ENCODE data around the gene FAM90A1.
"Not testable (repeated sequence)": the region's sequence is repeated elsewhere in the genome, so short reads cannot be mapped to it uniquely, and the experiment has no call there.

DNA sequence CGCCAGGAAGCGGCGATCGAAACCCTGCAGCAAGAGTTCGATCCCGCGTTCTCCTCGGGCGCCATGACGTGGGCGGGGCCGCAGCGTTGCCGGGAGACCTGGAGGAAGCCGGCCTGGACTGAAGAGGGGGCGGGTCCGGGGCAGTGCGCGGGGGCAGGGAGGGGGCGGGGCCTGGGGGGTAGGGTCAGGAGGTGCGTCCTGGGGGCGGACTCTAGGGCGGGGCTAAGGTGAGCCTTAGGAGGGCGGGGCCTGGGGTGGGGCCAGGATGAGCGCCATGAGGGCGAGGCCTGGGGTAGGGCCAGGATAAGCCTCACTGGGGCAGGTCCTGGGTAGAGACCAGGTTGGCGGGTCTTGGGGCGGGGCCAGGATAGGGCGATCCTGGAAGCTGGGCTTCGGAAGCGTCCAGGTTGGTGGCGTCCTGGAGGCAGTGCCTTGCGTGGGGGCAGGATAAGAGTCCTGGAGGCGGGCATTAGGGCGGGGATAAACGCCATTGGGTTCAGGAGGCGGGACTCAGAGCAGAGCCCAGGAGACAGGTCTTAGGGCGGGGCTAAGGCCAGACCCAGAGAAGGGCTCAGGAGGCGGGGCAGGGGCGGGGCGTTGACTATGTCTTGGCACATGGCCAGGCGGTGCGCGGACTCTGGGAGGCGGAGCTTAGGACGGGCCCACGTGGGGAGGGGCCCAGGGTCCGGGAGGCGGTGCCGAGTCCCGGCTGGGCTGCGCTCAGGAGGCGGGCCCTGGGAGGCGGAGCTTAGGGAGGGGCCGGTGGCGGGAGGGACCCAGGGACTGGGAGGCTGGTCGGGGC is 15.7 kb upstream of the FAM90A1 start:
- TF ChIP-seq, protein P1, sequence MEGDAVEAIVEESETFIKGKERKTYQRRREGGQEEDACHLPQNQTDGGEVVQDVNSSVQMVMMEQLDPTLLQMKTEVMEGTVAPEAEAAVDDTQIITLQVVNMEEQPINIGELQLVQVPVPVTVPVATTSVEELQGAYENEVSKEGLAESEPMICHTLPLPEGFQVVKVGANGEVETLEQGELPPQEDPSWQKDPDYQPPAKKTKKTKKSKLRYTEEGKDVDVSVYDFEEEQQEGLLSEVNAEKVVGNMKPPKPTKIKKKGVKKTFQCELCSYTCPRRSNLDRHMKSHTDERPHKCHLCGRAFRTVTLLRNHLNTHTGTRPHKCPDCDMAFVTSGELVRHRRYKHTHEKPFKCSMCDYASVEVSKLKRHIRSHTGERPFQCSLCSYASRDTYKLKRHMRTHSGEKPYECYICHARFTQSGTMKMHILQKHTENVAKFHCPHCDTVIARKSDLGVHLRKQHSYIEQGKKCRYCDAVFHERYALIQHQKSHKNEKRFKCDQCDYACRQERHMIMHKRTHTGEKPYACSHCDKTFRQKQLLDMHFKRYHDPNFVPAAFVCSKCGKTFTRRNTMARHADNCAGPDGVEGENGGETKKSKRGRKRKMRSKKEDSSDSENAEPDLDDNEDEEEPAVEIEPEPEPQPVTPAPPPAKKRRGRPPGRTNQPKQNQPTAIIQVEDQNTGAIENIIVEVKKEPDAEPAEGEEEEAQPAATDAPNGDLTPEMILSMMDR (IDR thresholded peaks at IDR 0.05) = not testable (repeated sequence)
- TF ChIP-seq EP300 (IDR thresholded peaks at IDR 0.05) = not testable (repeated sequence)
